ENCODE measurements around the gene TMEM184A. TPM values are rescaled to one million over a fixed set of nuclear protein-coding genes. Genes with fewer than 3 reads are reported as not detected.

TMEM184A gene
- total and polyA plus RNA-seq, 2 of the 13 experiments (the other 11 are each of a cell fraction or from before 2014, with no cell fraction given), result 9.5 to 20.4 TPM

DNA sequence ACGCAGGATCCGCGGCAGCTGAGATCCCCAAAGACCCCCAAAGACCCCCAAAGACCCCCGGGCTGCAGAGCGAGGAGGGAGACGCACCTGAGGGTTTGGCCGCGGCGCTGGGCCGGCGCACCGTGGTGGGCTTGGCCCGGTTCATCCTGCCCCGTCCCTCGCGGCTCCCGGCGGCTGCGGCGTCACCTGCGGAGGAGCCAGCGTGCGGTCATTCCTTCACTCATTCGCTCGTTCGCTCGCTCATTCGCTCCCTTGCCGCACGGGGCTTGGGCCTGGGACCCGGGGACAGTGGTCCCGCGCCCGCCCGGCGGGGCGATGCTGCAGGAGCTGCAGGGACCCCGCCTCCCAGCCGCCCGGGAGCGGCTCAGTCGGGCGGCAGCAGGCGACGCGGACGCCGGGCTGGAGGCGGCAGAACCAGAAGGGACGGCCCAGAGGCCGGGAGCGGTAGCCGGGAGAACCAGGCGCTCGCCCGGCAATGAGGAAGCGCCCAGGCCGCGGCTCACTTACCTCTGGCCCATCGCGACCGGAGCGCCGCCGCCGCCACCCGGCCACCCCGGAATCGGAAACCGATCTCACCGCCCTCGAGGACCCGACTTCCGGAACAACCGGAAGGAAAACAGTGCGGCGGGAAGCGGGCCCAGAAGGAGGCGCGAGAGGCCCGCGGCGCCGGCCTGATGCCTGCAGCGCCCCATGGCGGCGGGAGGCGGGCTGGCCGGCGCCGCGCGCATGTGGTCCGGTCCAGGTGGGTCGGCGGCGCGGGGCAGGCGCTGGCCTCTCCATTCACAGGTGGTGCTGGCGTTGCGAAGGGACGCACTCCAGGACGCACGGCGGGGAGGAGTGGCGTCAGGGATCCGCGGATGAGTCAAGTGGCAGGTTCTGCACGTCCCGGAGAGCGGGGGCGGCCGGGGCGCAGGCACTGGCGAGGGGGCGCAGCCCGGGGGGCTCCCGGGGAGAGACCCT is 51.9 kb downstream of the TMEM184A start, which contains the start of gene INTS1 (continued):
- TF ChIP-seq, protein P1, sequence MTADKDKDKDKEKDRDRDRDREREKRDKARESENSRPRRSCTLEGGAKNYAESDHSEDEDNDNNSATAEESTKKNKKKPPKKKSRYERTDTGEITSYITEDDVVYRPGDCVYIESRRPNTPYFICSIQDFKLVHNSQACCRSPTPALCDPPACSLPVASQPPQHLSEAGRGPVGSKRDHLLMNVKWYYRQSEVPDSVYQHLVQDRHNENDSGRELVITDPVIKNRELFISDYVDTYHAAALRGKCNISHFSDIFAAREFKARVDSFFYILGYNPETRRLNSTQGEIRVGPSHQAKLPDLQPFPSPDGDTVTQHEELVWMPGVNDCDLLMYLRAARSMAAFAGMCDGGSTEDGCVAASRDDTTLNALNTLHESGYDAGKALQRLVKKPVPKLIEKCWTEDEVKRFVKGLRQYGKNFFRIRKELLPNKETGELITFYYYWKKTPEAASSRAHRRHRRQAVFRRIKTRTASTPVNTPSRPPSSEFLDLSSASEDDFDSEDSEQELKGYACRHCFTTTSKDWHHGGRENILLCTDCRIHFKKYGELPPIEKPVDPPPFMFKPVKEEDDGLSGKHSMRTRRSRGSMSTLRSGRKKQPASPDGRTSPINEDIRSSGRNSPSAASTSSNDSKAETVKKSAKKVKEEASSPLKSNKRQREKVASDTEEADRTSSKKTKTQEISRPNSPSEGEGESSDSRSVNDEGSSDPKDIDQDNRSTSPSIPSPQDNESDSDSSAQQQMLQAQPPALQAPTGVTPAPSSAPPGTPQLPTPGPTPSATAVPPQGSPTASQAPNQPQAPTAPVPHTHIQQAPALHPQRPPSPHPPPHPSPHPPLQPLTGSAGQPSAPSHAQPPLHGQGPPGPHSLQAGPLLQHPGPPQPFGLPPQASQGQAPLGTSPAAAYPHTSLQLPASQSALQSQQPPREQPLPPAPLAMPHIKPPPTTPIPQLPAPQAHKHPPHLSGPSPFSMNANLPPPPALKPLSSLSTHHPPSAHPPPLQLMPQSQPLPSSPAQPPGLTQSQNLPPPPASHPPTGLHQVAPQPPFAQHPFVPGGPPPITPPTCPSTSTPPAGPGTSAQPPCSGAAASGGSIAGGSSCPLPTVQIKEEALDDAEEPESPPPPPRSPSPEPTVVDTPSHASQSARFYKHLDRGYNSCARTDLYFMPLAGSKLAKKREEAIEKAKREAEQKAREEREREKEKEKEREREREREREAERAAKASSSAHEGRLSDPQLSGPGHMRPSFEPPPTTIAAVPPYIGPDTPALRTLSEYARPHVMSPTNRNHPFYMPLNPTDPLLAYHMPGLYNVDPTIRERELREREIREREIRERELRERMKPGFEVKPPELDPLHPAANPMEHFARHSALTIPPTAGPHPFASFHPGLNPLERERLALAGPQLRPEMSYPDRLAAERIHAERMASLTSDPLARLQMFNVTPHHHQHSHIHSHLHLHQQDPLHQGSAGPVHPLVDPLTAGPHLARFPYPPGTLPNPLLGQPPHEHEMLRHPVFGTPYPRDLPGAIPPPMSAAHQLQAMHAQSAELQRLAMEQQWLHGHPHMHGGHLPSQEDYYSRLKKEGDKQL (CRISPR knock-in tag; IDR thresholded peaks at IDR 0.05; ENCODE audit: low read depth), result 0 out of 2 replicates have a peak, but pooled peaks have one; percentile 49
- TF ChIP-seq CCDC6 (CRISPR knock-in tag; IDR thresholded peaks at IDR 0.05) (peak; percentile 44; the same call in 1 of the 2 replicates), PHF8 (CRISPR knock-in tag; IDR thresholded peaks at IDR 0.05) (peak; percentile 80), RAD51 (IDR thresholded peaks at IDR 0.05; ENCODE audit: borderline replicate concordance) (no peak), HNRNPLL (IDR thresholded peaks at IDR 0.05; ENCODE audit: low read depth, low read length, poor library complexity, severe bottlenecking) (peak; percentile 44), HDAC2 (CRISPR knock-in tag; IDR thresholded peaks at IDR 0.05) (peak; percentile 63; the same call in 1 of the 2 replicates), MXD4 (CRISPR knock-in tag; IDR thresholded peaks at IDR 0.05) (peak; percentile 76; the same call in 1 of the 2 replicates), PHB2 (IDR thresholded peaks at IDR 0.05; ENCODE audit: partially characterized antibody) (no peak), ZNF326 (CRISPR knock-in tag; IDR thresholded peaks at IDR 0.05; ENCODE audit: borderline replicate concordance) (no peak), SSRP1 (CRISPR knock-in tag; IDR thresholded peaks at IDR 0.05) (no peak), NCOA1 (CRISPR knock-in tag; IDR thresholded peaks at IDR 0.05) (no peak; the same call in 1 of the 2 replicates), MXI1 (IDR thresholded peaks at IDR 0.05; ENCODE audit: borderline replicate concordance, low read depth, low read length) (peak; percentile 91; the same call in 1 of the 3 replicates), SRSF4 (IDR thresholded peaks at IDR 0.05; ENCODE audit: low read depth, low read length, poor library complexity, severe bottlenecking) (no peak), HES4 (CRISPR knock-in tag; IDR thresholded peaks at IDR 0.05; ENCODE audit: borderline replicate concordance) (no peak), ARHGAP35 (CRISPR knock-in tag; IDR thresholded peaks at IDR 0.05; ENCODE audit: borderline replicate concordance) (no peak)
- TF ChIP-seq, protein P2, sequence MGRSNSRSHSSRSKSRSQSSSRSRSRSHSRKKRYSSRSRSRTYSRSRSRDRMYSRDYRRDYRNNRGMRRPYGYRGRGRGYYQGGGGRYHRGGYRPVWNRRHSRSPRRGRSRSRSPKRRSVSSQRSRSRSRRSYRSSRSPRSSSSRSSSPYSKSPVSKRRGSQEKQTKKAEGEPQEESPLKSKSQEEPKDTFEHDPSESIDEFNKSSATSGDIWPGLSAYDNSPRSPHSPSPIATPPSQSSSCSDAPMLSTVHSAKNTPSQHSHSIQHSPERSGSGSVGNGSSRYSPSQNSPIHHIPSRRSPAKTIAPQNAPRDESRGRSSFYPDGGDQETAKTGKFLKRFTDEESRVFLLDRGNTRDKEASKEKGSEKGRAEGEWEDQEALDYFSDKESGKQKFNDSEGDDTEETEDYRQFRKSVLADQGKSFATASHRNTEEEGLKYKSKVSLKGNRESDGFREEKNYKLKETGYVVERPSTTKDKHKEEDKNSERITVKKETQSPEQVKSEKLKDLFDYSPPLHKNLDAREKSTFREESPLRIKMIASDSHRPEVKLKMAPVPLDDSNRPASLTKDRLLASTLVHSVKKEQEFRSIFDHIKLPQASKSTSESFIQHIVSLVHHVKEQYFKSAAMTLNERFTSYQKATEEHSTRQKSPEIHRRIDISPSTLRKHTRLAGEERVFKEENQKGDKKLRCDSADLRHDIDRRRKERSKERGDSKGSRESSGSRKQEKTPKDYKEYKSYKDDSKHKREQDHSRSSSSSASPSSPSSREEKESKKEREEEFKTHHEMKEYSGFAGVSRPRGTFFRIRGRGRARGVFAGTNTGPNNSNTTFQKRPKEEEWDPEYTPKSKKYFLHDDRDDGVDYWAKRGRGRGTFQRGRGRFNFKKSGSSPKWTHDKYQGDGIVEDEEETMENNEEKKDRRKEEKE (IDR thresholded peaks at IDR 0.05), result no peak
- TF ChIP-seq, protein P3, sequence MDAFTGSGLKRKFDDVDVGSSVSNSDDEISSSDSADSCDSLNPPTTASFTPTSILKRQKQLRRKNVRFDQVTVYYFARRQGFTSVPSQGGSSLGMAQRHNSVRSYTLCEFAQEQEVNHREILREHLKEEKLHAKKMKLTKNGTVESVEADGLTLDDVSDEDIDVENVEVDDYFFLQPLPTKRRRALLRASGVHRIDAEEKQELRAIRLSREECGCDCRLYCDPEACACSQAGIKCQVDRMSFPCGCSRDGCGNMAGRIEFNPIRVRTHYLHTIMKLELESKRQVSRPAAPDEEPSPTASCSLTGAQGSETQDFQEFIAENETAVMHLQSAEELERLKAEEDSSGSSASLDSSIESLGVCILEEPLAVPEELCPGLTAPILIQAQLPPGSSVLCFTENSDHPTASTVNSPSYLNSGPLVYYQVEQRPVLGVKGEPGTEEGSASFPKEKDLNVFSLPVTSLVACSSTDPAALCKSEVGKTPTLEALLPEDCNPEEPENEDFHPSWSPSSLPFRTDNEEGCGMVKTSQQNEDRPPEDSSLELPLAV (CRISPR knock-in tag; conservative IDR thresholded peaks at IDR 0.05; ENCODE audit: low read depth), result no peak

Measured in HepG2 (cell line).